Left colon (tissue), 2 donors: Measurements from ENCODE around the gene TOMM70. TPM values are rescaled to one million over a fixed set of nuclear protein-coding genes. Genes with fewer than 3 reads are reported as not detected.
"Not testable (repeated sequence)": the region's sequence is repeated elsewhere in the genome, so short reads cannot be mapped to it uniquely, and the experiment has no call there.

Source experiments
- ATAC-seq: fragments of 200-7000 bp; cut with Tn5 transposase; one replicate; pipeline ENCODE4 v1.9.1; 2020; ENCODE audit warnings: mild to moderate bottlenecking, moderate library complexity
- DNase-seq, 2 donors: peaks; one replicate each; pipeline ENCODE4 v3.0.0-alpha.2; 2020
- intact Hi-C, 2 donors: fragments of 100-400 bp; cut with DNase I in 1 of 2; cut with micrococcal nuclease in 1 of 2; formaldehyde crosslinking; loops; one replicate each; pipeline versions ENCODE4 v1.11.2 to v1.14.0; 2022; cut with DNase I, micrococcal nuclease
- long read RNA-seq: library from polyadenylated mRNA; unstranded; transcript quantifications from one replicate; pipeline ENCODE4 v2.0.0, GENCODE V29; 2021
- total RNA-seq, 2 donors: library from RNA; stranded (reverse); fragmentation: NEBNext Ultra II Directional; extraction: Animal tissue kit (Norgen Biotek cat#: 25700); gene quantifications; one replicate each; pipeline ENCODE4 v1.2.1, GENCODE V29; 2021
- donor health status: DM: no; HTN: no; CAD: no.
- donor health status: DM: yes; HTN: yes; CAD: no.

The TOMM70 gene
- total RNA-seq: 10 to 100 TPM; 38.0 to 45.3 TPM
- long read RNA-seq, full-length matches to known transcripts: 34 of 56 reads
- long read RNA-seq, partial matches to known transcripts: 22 of 56 reads
- long read RNA-seq, other reads (novel, unspliced or antisense): 0 of 56 reads

- ATAC-seq (peak; percentile 96), DNase-seq (peak; percentile 98 to 100)
- intact Hi-C loops: no loop called here
Observed at GRCh38 chr3:100400780-100401673, at the start of gene TOMM70, which contains the start of gene LNP1. Gene TOMM70 (minus strand): TSS chr3:100401089. CDS start chr3:100400949, 140 bp downstream. Gene LNP1 (plus strand): TSS chr3:100401539. CDS start chr3:100429730, 28,191 bp downstream.

- ATAC-seq: no peak
- intact Hi-C loops: no loop called here
- no peak for DNase-seq
Observed at GRCh38 chr3:100449214-100449613, 48.3 kb upstream of the TOMM70 start.

DNA sequence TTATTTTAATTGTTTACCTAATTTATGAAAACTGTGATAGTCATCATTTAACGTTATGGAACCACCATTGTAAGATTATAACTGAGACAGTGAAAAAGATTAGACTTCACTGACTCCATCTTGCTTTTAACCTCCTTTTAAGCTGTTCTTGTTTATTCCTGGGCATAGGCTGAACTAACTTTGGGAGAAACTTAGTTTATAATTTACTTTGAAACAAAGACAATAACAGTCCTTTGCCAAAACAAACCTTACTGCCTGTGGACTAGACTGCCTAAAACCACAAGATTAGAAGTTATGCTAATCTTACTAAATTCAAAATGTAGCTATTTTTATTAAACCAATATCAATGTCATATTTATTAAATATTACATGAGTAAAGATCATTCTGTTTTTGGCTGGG, 47.2 kb upstream of the TOMM70 start:
- ATAC-seq (no peak), DNase-seq (no peak)

DNA sequence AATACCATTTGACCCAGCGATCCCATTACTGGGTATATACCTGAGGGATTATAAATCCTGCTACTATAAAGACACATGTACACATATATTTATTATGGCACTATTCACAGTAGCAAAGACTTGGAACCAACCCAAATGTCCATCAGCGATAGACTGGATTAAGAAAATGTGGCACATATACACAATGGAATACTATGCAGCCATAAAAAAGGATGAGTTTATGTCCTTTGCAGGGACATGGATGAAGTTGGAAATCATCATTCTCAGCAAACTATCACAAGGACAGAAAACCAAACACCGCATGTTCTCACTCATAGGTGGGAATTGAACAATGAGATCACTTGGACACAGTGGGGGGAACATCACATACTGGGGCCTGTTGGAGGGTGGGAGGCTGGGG, 46.2 kb upstream of the TOMM70 start:
- ATAC-seq, DNase-seq, intact Hi-C loops: not testable (repeated sequence)

More for the DNA sequence above, 47.2 kb upstream of the TOMM70 start:
- intact Hi-C loops: no loop called here

GRCh38 chr3:100443690-100444089, 42.8 kb upstream of the TOMM70 start:
- DNase-seq (no peak), ATAC-seq (no peak)
- intact Hi-C loops: no loop called here

DNA sequence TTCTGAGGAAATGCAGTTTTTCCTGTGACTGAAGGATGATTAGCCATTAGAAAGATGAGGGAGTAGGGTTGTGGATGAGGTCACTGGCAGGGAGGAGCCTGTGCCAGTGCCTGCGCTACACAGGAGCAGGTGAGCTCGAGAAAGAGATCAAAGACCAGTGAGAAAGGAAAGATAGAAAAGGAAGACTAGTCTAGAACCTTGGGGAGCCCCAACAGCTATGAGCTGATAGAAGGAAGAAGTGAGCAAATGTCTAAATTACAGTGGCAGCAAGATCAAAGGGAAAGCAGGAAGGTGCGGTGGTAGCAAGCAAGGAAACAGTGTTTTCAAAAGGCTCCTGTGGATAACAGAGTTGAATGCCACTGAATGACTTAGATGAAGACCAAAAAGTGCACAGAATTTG, 40.0 kb upstream of the TOMM70 start:
- DNase-seq (no peak), ATAC-seq (peak; percentile 32)
- intact Hi-C loops: no loop called here

DNA sequence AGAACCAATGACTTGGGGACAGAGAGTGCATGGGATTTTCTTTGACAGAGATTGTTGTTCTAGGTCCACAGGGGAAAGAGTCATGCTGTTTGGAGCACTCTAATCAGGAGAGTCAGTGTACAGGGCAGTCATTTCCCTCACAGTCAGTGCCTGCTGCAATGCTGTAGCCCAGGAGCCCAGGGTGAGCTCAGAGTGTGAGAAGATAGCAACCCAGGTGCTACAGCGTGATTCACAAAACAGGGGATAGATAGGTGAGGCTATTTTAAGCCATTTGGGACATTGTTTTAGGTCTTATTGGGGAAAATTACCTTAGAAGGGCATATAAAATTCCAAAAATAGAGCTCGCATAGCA, 37.7 kb upstream of the TOMM70 start:
- DNase-seq (no peak), ATAC-seq (no peak)
- intact Hi-C loops: no loop called here

GRCh38 chr3:100437721-100438622, 37.1 kb upstream of the TOMM70 start:
- intact Hi-C loops: no loop called here

GRCh38 chr3:100436951-100437350, 36.1 kb upstream of the TOMM70 start:
- intact Hi-C loops: no loop called here
- ATAC-seq: no peak
- no peak for DNase-seq

More at GRCh38 chr3:100437721-100438622, 37.1 kb upstream of the TOMM70 start:
- ATAC-seq: peak; percentile 62
- no peak for DNase-seq

DNA sequence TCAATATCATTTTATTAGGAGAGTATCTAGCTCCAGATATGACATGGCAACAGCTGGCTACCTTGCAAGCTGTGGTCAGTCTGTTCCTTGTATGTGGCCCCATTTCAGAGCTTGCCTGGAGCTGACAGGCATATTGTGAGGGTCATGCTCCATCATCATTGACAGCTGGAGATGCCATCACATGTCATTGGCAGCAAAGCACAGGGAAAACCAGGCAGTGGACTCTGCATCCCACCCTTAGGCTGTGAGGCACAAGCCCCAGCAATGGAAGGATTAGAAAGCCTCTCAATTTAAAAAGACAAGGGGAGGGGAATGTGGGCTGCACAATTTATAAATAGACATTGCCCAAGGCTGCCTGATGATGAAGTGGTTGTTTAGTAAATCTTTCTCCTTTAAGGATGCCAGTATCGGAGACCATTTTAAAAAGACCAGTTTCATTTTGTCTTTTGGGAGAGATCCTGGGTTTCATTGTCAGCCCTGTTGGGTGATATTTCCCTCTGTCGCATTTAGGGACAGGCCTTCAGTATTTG, 28.4 kb upstream of the TOMM70 start:
- no peak for DNase-seq
- intact Hi-C loops: no loop called here
- no peak for ATAC-seq

DNA sequence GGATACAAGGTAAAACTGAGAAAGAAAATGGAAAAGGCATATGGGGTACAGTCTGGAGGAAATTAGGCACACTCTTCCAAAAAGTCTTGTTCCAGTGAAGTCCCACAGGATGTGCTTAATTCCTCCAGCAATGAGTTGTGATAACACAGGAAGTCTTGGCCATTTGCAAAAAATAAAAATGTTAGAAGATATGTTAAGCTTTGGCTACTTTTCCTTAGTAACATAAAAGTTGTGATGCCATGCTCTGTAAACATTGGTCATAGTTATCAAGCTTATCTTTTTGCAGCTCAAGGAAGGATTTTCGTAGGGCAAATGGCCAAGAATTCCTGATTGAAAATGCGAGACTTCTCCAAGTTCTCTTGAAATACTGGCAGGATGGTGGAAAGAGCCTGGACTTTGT, 26.8 kb upstream of the TOMM70 start:
- DNase-seq: no peak
- no peak for ATAC-seq

DNA sequence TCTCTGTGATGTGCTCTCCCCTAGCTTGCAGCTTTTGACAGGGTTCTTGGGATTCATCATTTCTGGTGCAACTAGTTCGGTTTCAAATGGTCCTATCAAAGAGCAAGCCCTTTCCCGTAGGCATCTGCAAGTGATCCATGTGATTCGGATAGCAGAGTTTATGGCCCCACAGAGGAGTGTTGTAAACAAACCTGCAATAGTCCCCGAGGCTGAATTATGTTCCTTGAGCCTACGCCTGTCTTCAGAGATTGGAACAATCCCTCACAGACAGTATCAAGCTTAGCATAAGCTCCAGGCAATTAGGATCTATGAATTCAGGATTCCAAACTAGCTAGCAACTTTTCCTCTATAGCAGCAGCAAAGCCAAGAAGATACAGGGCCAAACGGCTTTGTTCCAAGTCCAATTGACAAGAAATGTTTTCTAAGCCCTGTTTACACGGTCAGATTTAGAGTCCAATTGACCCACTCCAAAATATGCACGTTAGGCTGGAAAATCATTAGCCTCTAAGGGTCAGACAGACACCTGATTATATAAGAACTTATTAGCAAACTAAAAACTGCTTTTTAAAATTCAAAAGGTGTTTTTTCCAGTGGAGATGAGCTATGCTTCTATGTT, 25.3 kb upstream of the TOMM70 start:
- ATAC-seq: peak; percentile 100
- DNase-seq: no peak
- intact Hi-C loops: no loop called here

More for the DNA sequence above, 26.8 kb upstream of the TOMM70 start:
- intact Hi-C loops: no loop called here

DNA sequence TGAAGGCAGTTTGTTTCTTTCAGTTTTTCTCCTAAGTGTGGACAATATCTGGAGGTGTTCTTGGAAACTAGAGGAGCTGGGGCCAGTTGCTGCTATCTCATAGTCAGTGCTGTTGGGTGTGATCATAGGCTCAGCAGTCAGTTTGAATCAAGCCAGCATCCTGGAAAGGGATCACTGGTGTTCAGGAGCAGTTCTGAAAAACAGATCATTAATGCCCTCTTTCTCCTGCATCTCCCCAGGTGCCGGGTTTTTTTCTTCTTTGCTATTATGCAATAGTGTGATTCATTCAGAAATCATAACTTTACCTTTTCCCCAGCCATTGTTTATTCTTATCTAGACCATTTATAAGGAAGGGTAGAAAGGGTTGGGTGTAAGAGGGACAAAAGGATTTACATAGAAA, 24.4 kb upstream of the TOMM70 start:
- ATAC-seq (no peak), DNase-seq (no peak)
- intact Hi-C loops: no loop called here

DNA sequence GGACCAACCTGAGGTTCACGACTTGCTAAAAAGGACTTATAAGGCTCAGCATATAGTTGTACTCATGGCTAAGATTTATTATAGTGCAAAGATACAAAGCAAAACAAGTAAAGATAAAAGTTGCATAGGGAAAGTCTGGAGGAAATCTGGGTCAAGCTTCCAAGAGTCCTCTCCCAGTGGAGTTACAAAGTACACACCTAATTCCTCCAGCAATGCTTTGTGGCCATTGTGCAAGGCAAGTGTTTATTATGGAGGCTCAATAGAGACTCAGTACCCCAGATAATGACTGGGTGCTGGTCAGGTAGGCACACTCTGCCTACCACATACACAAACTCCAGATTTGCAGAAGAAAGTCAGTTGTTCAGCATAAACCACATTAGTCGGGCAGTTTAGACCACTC, 23.4 kb upstream of the TOMM70 start:
- intact Hi-C loops: no loop called here
- DNase-seq: no peak
- no peak for ATAC-seq

DNA sequence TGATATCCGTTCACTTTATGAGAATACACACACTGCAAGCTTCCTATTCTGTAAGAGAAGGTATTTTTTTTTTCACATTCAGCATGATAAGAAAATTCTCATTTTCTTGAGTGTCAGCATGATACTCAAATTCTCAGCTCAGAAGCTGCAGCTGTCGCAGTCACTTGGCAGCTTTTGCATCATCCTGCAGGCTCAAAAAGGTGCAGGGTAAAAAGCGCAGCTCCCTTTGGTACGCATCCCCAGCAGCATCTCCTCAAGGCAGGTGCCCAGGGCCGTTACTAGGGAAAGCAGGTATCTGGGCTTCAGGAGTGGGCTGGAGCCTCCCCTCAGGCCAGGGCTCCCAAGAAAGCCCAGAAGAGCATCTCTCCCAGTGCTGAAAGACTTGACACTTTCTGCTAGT, 22.7 kb upstream of the TOMM70 start:
- no peak for ATAC-seq
- DNase-seq: no peak
- intact Hi-C loops: no loop called here

DNA sequence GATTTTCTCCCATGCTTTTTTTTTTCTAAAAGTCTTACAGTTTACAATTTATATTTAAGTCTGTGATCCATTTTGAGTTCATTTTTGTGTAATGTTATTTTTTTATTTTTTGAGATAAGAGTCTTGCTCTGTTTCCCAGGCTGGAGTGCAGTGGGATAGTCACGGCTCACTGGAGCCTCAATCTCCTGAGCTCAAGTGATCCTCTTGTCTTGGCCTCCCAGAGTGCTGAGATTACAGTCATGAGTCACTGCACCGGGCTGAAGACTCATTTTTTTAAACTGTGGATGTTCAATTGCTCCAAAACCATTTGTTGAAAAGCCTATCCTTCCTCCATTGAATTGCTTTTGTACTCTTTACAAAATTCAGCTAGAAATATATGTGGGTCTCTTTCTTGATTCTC, 20.0 kb upstream of the TOMM70 start:
- intact Hi-C loops: no loop called here
- no peak for ATAC-seq
- no peak for DNase-seq

GRCh38 chr3:100419406-100419805, 18.5 kb upstream of the TOMM70 start:
- no peak for ATAC-seq
- intact Hi-C loops: no loop called here
- DNase-seq: no peak

GRCh38 chr3:100416863-100417262, 16.0 kb upstream of the TOMM70 start:
- ATAC-seq (no peak), DNase-seq (no peak)
- intact Hi-C loops: no loop called here

GRCh38 chr3:100416176-100416575, 15.3 kb upstream of the TOMM70 start:
- peak; percentile 61 for ATAC-seq
- DNase-seq: no peak
- intact Hi-C loops: no loop called here
